NB4 (cell line): ENCODE results near the gene FAM120B.
"Not testable (repeated sequence)": the region's sequence is repeated elsewhere in the genome, so short reads cannot be mapped to it uniquely, and the experiment has no call there.

Experiments used
- DNase-seq: peaks from one replicate; pipeline ENCODE4 v3.0.0; 2010; ENCODE audit warnings: low read depth
- H3K4me3 ChIP-seq: one replicate; pipeline ENCODE4 v1.5.1; 2011; ENCODE audit warnings: mild to moderate bottlenecking, low read depth, low read length, moderate library complexity
- CTCF ChIP-seq: IDR thresholded peaks from one replicate; pipeline ENCODE4 v1.5.1; 2012; ENCODE audit warnings: low read depth, low read length
- MAX ChIP-seq: IDR thresholded peaks from 2 replicates; pipeline ENCODE4 v1.6.1; 2011; ENCODE audit warnings: low read depth, low read length
- MYC ChIP-seq: IDR thresholded peaks from 2 replicates; pipeline ENCODE4 v1.6.1; 2011; ENCODE audit warnings: low read depth, low read length
- POLR2A ChIP-seq: IDR thresholded peaks from 2 replicates; pipeline ENCODE4 v1.6.1; 2011; ENCODE audit warnings: mild to moderate bottlenecking; ENCODE audit not compliant: insufficient read length; ENCODE audit errors: extremely low read depth

FAM120B gene

GRCh38 chr6:170329321-170329720 is 22.8 kb downstream of the FAM120B start:
- no peak for DNase-seq
- TF ChIP-seq MYC, result no peak
- no peak for TF ChIP-seq POLR2A
- no peak for TF ChIP-seq CTCF
- no peak for TF ChIP-seq MAX
- no peak overlapping the region for H3K4me3 ChIP-seq

- not testable (repeated sequence) for DNase-seq, H3K4me3 ChIP-seq
These were observed 28.6 kb downstream of the FAM120B start for GRCh38 chr6:170335199-170335598.

GRCh38 chr6:170344631-170345576 is 38.3 kb downstream of the FAM120B start:
- TF ChIP-seq MYC (no peak), POLR2A (no peak), CTCF (no peak)
- DNase-seq, result peak; percentile 86
- H3K4me3 ChIP-seq, result no peak overlapping the region

GRCh38 chr6:170345662-170346061 is 39.1 kb downstream of the FAM120B start:
- no peak for DNase-seq
- H3K4me3 ChIP-seq, result no peak overlapping the region
- TF ChIP-seq MAX (no peak), CTCF (no peak), MYC (no peak), POLR2A (no peak)

GRCh38 chr6:170346649-170347048 is 40.1 kb downstream of the FAM120B start:
- no peak overlapping the region for H3K4me3 ChIP-seq
- TF ChIP-seq MYC, result no peak
- no peak for TF ChIP-seq MAX
- TF ChIP-seq POLR2A, result no peak
- TF ChIP-seq CTCF, result no peak
- no peak for DNase-seq

- no peak overlapping the region for H3K4me3 ChIP-seq
- DNase-seq, result no peak
- TF ChIP-seq MYC (no peak), POLR2A (no peak), CTCF (no peak), MAX (no peak)
These were observed 40.5 kb downstream of the FAM120B start for GRCh38 chr6:170347091-170347490.
